ENCODE results near the gene SYNM. TPM values are rescaled to one million over a fixed set of nuclear protein-coding genes. Genes with fewer than 3 reads are reported as not detected.

SYNM gene
- total RNA-seq, 1 experiment from 2014 or later = 9.9 TPM

- CTCF ChIA-PET = no interaction called here
- TF ChIP-seq, protein P1, sequence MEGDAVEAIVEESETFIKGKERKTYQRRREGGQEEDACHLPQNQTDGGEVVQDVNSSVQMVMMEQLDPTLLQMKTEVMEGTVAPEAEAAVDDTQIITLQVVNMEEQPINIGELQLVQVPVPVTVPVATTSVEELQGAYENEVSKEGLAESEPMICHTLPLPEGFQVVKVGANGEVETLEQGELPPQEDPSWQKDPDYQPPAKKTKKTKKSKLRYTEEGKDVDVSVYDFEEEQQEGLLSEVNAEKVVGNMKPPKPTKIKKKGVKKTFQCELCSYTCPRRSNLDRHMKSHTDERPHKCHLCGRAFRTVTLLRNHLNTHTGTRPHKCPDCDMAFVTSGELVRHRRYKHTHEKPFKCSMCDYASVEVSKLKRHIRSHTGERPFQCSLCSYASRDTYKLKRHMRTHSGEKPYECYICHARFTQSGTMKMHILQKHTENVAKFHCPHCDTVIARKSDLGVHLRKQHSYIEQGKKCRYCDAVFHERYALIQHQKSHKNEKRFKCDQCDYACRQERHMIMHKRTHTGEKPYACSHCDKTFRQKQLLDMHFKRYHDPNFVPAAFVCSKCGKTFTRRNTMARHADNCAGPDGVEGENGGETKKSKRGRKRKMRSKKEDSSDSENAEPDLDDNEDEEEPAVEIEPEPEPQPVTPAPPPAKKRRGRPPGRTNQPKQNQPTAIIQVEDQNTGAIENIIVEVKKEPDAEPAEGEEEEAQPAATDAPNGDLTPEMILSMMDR (conservative IDR thresholded peaks at IDR 0.05; ENCODE audit: low read depth, low read length) = no peak
- TF ChIP-seq EZH2 (IDR thresholded peaks at IDR 0.05; ENCODE audit: low read length, unreplicated experiment) (no peak), EZH2phosphoT487 (IDR thresholded peaks at IDR 0.05; ENCODE audit: borderline replicate concordance, low read length) (no peak)
Measured at GRCh38 chr15:99137877-99138276, 33.0 kb downstream of the SYNM start.

GRCh38 chr15:99138491-99138982 is 33.7 kb downstream of the SYNM start:
- no peak overlapping the region for H3K9ac ChIP-seq (ENCODE audit: low read length)
- no TSS peak for BruUV-seq (replicated peaks)
- no peak overlapping the region for H2AFZ ChIP-seq (ENCODE audit: low read length)
- no peaks in the 10 kb centered on the region for H3K9me3 ChIP-seq (ENCODE audit: low read length)
- no peaks in the 10 kb centered on the region; the same call in 1 of the 2 replicates for H3K36me3 ChIP-seq (ENCODE audit: low read depth, low read length)
- H4K20me1 ChIP-seq (ENCODE audit: low read length) = 0 out of 2 replicates have a peak, but pooled peaks cover 3% of the 10 kb centered on the region
- ChIA-PET CTCF (no interaction called here), POLR2A (ENCODE audit: unreplicated experiment) (no interaction called here)
- no peak for DNase-seq
- H3F3A ChIP-seq (ENCODE audit: low read length, unreplicated experiment) = no peaks in the 10 kb centered on the region
- no peaks in the 10 kb centered on the region for H3K79me2 ChIP-seq (ENCODE audit: low read length)
- TF ChIP-seq EZH2 (IDR thresholded peaks at IDR 0.05; ENCODE audit: low read length, unreplicated experiment) = no peak
- TF ChIP-seq, protein P1 (conservative IDR thresholded peaks at IDR 0.05; ENCODE audit: low read depth, low read length) = no peak
- TF ChIP-seq EZH2phosphoT487 (IDR thresholded peaks at IDR 0.05; ENCODE audit: borderline replicate concordance, low read length) = no peak
- peaks cover 17% of the 10 kb centered on the region for H3K4me1 ChIP-seq (ENCODE audit: insufficient read depth, low read length)
- no peak for ATAC-seq
- H3K9me2 ChIP-seq (replicated peaks; ENCODE audit: low read length) = no peaks in the 10 kb centered on the region
- H3K4me2 ChIP-seq (ENCODE audit: low read length) = no peak overlapping the region
- no peaks in the 10 kb centered on the region for H3K27me3 ChIP-seq (ENCODE audit: low read length)
- intact Hi-C loops (cut with micrococcal nuclease) = no loop called here
- no peak overlapping the region for H3K27ac ChIP-seq (ENCODE audit: low read length)
- no peak overlapping the region for H3K4me3 ChIP-seq (ENCODE audit: low read length)

More at GRCh38 chr15:99137877-99138276, 33.0 kb downstream of the SYNM start:
- H4K20me1 ChIP-seq (ENCODE audit: low read length) = 0 out of 2 replicates have a peak, but pooled peaks cover 3% of the 10 kb centered on the region
- H3K79me2 ChIP-seq (ENCODE audit: low read length) = no peaks in the 10 kb centered on the region
- no peak overlapping the region for H2AFZ ChIP-seq (ENCODE audit: low read length)
- no peak overlapping the region for H3K27ac ChIP-seq (ENCODE audit: low read length)
- DNase-seq = no peak
- POLR2A ChIA-PET (ENCODE audit: unreplicated experiment) = no interaction called here
- no TSS peak for BruUV-seq (replicated peaks)
- no peak overlapping the region for H3K9ac ChIP-seq (ENCODE audit: low read length)
- no peak overlapping the region for H3K4me3 ChIP-seq (ENCODE audit: low read length)
- H3K27me3 ChIP-seq (ENCODE audit: low read length) = no peaks in the 10 kb centered on the region
- H3K4me1 ChIP-seq (ENCODE audit: insufficient read depth, low read length) = peaks cover 17% of the 10 kb centered on the region
- no peak for ATAC-seq
- no peaks in the 10 kb centered on the region for H3K9me3 ChIP-seq (ENCODE audit: low read length)
- no peak overlapping the region for H3K4me2 ChIP-seq (ENCODE audit: low read length)
- H3F3A ChIP-seq (ENCODE audit: low read length, unreplicated experiment) = no peaks in the 10 kb centered on the region
- intact Hi-C loops (cut with micrococcal nuclease) = no loop called here
- H3K36me3 ChIP-seq (ENCODE audit: low read depth, low read length) = no peaks in the 10 kb centered on the region; the same call in 1 of the 2 replicates
- H3K9me2 ChIP-seq (replicated peaks; ENCODE audit: low read length) = no peaks in the 10 kb centered on the region

DNA sequence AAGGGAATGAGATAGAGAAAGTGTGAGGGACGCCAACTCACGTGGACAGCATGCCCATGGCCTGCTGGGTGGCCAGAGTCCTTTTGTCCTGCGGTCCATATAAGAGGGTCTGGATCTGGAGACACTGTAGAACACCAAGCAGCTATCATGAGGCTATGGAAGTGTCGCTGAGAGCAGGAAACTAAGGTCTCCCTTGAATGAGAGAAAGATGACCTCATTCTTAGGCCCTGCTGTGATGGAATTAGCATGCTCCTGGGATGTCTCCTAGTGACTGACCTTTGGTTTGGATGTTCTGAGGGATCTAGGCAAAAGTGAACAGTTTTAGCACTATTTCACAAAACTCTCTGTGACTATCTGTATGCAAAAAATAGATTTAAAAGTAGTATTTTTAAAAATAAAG is 34.4 kb downstream of the SYNM start:
- ChIA-PET CTCF (no interaction called here), POLR2A (ENCODE audit: unreplicated experiment) (no interaction called here)
- Histone ChIP-seq H4K20me1 (ENCODE audit: low read length) (0 out of 2 replicates have a peak, but pooled peaks cover 3% of the 10 kb centered on the region), H3K36me3 (ENCODE audit: low read depth, low read length) (no peaks in the 10 kb centered on the region; the same call in 1 of the 2 replicates), H3K9me3 (ENCODE audit: low read length) (no peaks in the 10 kb centered on the region), H3K4me1 (ENCODE audit: insufficient read depth, low read length) (peaks cover 16% of the 10 kb centered on the region), H3K79me2 (ENCODE audit: low read length) (no peaks in the 10 kb centered on the region), H3K9me2 (replicated peaks; ENCODE audit: low read length) (no peaks in the 10 kb centered on the region), H3K27ac (ENCODE audit: low read length) (no peak overlapping the region), H3K4me2 (ENCODE audit: low read length) (no peak overlapping the region), H3K9ac (ENCODE audit: low read length) (no peak overlapping the region), H3K4me3 (ENCODE audit: low read length) (no peak overlapping the region), H2AFZ (ENCODE audit: low read length) (no peak overlapping the region), H3K27me3 (ENCODE audit: low read length) (no peaks in the 10 kb centered on the region), H3F3A (ENCODE audit: low read length, unreplicated experiment) (no peaks in the 10 kb centered on the region)
- intact Hi-C loops (cut with micrococcal nuclease) = no loop called here
- TF ChIP-seq EZH2 (IDR thresholded peaks at IDR 0.05; ENCODE audit: low read length, unreplicated experiment) (no peak), EZH2phosphoT487 (IDR thresholded peaks at IDR 0.05; ENCODE audit: borderline replicate concordance, low read length) (no peak)
- TF ChIP-seq, protein P1 (conservative IDR thresholded peaks at IDR 0.05; ENCODE audit: low read depth, low read length) = no peak
- DNase-seq (no peak), ATAC-seq (no peak)
- BruUV-seq (replicated peaks) = no TSS peak
